Measurements from ENCODE around the gene ZNF239. TPM values are rescaled to one million over a fixed set of nuclear protein-coding genes. Genes with fewer than 3 reads are reported as not detected.
"Not testable (repeated sequence)": the region's sequence is repeated elsewhere in the genome, so short reads cannot be mapped to it uniquely, and the experiment has no call there.

The ZNF239 gene
- total RNA-seq, 2 experiments from 2014 or later = 0.52 to 1.1 TPM

GRCh38 chr10:43598446-43598845, 24.0 kb upstream of the ZNF239 start:
- POLR2A ChIA-PET = no interaction called here

GRCh38 chr10:43596546-43596945, 22.1 kb upstream of the ZNF239 start:
- DNase-seq = no peak
- CTCF ChIA-PET = no interaction called here
- Mint-ChIP-seq H3K36me3 (ENCODE audit: low read depth) (peaks cover 11% of the 10 kb centered on the region), H3K4me3 (no peak overlapping the region), H3K27me3 (ENCODE audit: low read depth) (peaks cover 3% of the 10 kb centered on the region), H3K9me3 (ENCODE audit: insufficient read depth) (peaks cover 19% of the 10 kb centered on the region), H3K27ac (no peak overlapping the region), H3K4me1 (ENCODE audit: low read depth) (peaks cover 35% of the 10 kb centered on the region)
- POLR2A ChIA-PET = no interaction called here
- ATAC-seq = no peak

More at GRCh38 chr10:43598446-43598845, 24.0 kb upstream of the ZNF239 start:
- no peaks in the 10 kb centered on the region for H3K27me3 Mint-ChIP-seq (ENCODE audit: low read depth)
- H3K27ac Mint-ChIP-seq = no peak overlapping the region
- DNase-seq (no peak), ATAC-seq (no peak)
- H3K4me1 Mint-ChIP-seq (ENCODE audit: low read depth) = peaks cover 35% of the 10 kb centered on the region
- CTCF ChIA-PET = no interaction called here
- H3K36me3 Mint-ChIP-seq (ENCODE audit: low read depth) = peaks cover 11% of the 10 kb centered on the region
- peaks cover 12% of the 10 kb centered on the region for H3K9me3 Mint-ChIP-seq (ENCODE audit: insufficient read depth)
- no peak overlapping the region for H3K4me3 Mint-ChIP-seq

- ChIA-PET POLR2A (interaction anchor here (0.6 to 1.5 kb wide), 2 partner anchors 186 kb away, joined by 3 read pairs; partner anchors contain the start of gene HNRNPF), CTCF (interaction anchor here (1.2 to 1.6 kb wide), 2 partner anchors 37 to 716 kb away, joined by 3 read pairs; no protein-coding TSS in a partner anchor)
- DNase-seq (peak; percentile 53), ATAC-seq (peak; percentile 64)
- Mint-ChIP-seq H3K27ac (peak overlapping the region; percentile 85), H3K4me3 (peak overlapping the region; percentile 64), H3K9me3 (ENCODE audit: insufficient read depth) (peaks cover 19% of the 10 kb centered on the region), H3K36me3 (ENCODE audit: low read depth) (peaks cover 11% of the 10 kb centered on the region), H3K27me3 (ENCODE audit: low read depth) (peaks cover 3% of the 10 kb centered on the region), H3K4me1 (ENCODE audit: low read depth) (peaks cover 35% of the 10 kb centered on the region)
These were observed 21.4 kb upstream of the ZNF239 start for GRCh38 chr10:43595739-43596298.

GRCh38 chr10:43594944-43595589, 20.7 kb upstream of the ZNF239 start:
- peak; percentile 89 for ATAC-seq
- H3K27me3 Mint-ChIP-seq (ENCODE audit: low read depth) = peaks cover 3% of the 10 kb centered on the region
- ChIA-PET CTCF (interaction anchor here (1.0 to 1.6 kb wide), 3 partner anchors 38 to 716 kb away, joined by 3 read pairs; partner anchors contain the start of gene ZNF32), POLR2A (interaction anchor here (1.0 to 1.5 kb wide), 3 partner anchors 10 to 185 kb away, joined by 3 to 7 read pairs (median 4); partner anchors contain the start of gene HNRNPF)
- peak overlapping the region; percentile 64 for H3K4me3 Mint-ChIP-seq
- peaks cover 35% of the 10 kb centered on the region for H3K4me1 Mint-ChIP-seq (ENCODE audit: low read depth)
- peak; percentile 64 for DNase-seq
- H3K9me3 Mint-ChIP-seq (ENCODE audit: insufficient read depth) = peaks cover 15% of the 10 kb centered on the region
- peak overlapping the region; percentile 85 for H3K27ac Mint-ChIP-seq
- H3K36me3 Mint-ChIP-seq (ENCODE audit: low read depth) = peaks cover 11% of the 10 kb centered on the region

GRCh38 chr10:43591303-43591904, 17.0 kb upstream of the ZNF239 start:
- CTCF ChIA-PET = no interaction called here
- peaks cover 24% of the 10 kb centered on the region for H3K4me1 Mint-ChIP-seq (ENCODE audit: low read depth)
- no peak for DNase-seq
- no peak for ATAC-seq
- H3K36me3 Mint-ChIP-seq (ENCODE audit: low read depth) = peaks cover 3% of the 10 kb centered on the region
- POLR2A ChIA-PET = no interaction called here
- no peak overlapping the region for H3K27ac Mint-ChIP-seq
- peaks cover 8% of the 10 kb centered on the region for H3K27me3 Mint-ChIP-seq (ENCODE audit: low read depth)
- no peak overlapping the region for H3K4me3 Mint-ChIP-seq
- peaks cover 7% of the 10 kb centered on the region for H3K9me3 Mint-ChIP-seq (ENCODE audit: insufficient read depth)

- H3K27me3 Mint-ChIP-seq (ENCODE audit: low read depth); DNase-seq; H3K36me3 Mint-ChIP-seq (ENCODE audit: low read depth); ATAC-seq; H3K4me1 Mint-ChIP-seq (ENCODE audit: low read depth); H3K9me3 Mint-ChIP-seq (ENCODE audit: insufficient read depth); H3K27ac Mint-ChIP-seq; CTCF ChIA-PET; H3K4me3 Mint-ChIP-seq: not testable (repeated sequence)
- POLR2A ChIA-PET = interaction anchor here (0.6 kb wide), 1 partner anchor 30 kb away, joined by 4 read pairs; no protein-coding TSS in a partner anchor
These were observed 12.3 kb upstream of the ZNF239 start for GRCh38 chr10:43586730-43587115.

GRCh38 chr10:43585981-43586729, 11.7 kb upstream of the ZNF239 start:
- no peaks in the 10 kb centered on the region for H3K36me3 Mint-ChIP-seq (ENCODE audit: low read depth)
- ATAC-seq (no peak), DNase-seq (no peak)
- H3K4me1 Mint-ChIP-seq (ENCODE audit: low read depth) = no peaks in the 10 kb centered on the region
- POLR2A ChIA-PET = interaction anchor here (0.6 kb wide), 1 partner anchor 29 kb away, joined by 4 read pairs; no protein-coding TSS in a partner anchor
- CTCF ChIA-PET = no interaction called here
- H3K4me3 Mint-ChIP-seq = no peak overlapping the region
- H3K27ac Mint-ChIP-seq = no peak overlapping the region
- H3K27me3 Mint-ChIP-seq (ENCODE audit: low read depth) = peaks cover 5% of the 10 kb centered on the region
- H3K9me3 Mint-ChIP-seq (ENCODE audit: insufficient read depth) = peaks cover 4% of the 10 kb centered on the region

- ChIA-PET CTCF (no interaction called here), POLR2A (no interaction called here)
- Mint-ChIP-seq H3K4me1 (ENCODE audit: low read depth) (no peaks in the 10 kb centered on the region), H3K36me3 (ENCODE audit: low read depth) (no peaks in the 10 kb centered on the region), H3K27ac (no peak overlapping the region), H3K4me3 (no peak overlapping the region), H3K27me3 (ENCODE audit: low read depth) (peaks cover 11% of the 10 kb centered on the region), H3K9me3 (ENCODE audit: insufficient read depth) (peaks cover 4% of the 10 kb centered on the region)
- no peak for DNase-seq
- ATAC-seq = no peak
These were observed 10.6 kb upstream of the ZNF239 start for GRCh38 chr10:43585046-43585445.

- peaks cover 3% of the 10 kb centered on the region for H3K36me3 Mint-ChIP-seq (ENCODE audit: low read depth)
- ATAC-seq (no peak), DNase-seq (no peak)
- ChIA-PET CTCF (no interaction called here), POLR2A (no interaction called here)
- H3K27ac Mint-ChIP-seq = no peak overlapping the region
- no peaks in the 10 kb centered on the region for H3K4me1 Mint-ChIP-seq (ENCODE audit: low read depth)
- peaks cover 11% of the 10 kb centered on the region for H3K27me3 Mint-ChIP-seq (ENCODE audit: low read depth)
- H3K4me3 Mint-ChIP-seq = no peak overlapping the region
- H3K9me3 Mint-ChIP-seq (ENCODE audit: insufficient read depth) = peaks cover 4% of the 10 kb centered on the region
These were observed 9.6 kb upstream of the ZNF239 start for GRCh38 chr10:43584051-43584450.

GRCh38 chr10:43576580-43576979, 2.2 kb upstream of the ZNF239 start:
- H3K9me3 Mint-ChIP-seq (ENCODE audit: insufficient read depth) = peaks cover 38% of the 10 kb centered on the region
- H3K4me3 Mint-ChIP-seq = no peak overlapping the region
- H3K27me3 Mint-ChIP-seq (ENCODE audit: low read depth) = peaks cover 5% of the 10 kb centered on the region
- peaks cover 42% of the 10 kb centered on the region for H3K36me3 Mint-ChIP-seq (ENCODE audit: low read depth)
- POLR2A ChIA-PET = no interaction called here
- DNase-seq (no peak), ATAC-seq (no peak)
- peak overlapping the region; percentile 52 for H3K27ac Mint-ChIP-seq
- H3K4me1 Mint-ChIP-seq (ENCODE audit: low read depth) = peaks cover 28% of the 10 kb centered on the region
- CTCF ChIA-PET = no interaction called here

GRCh38 chr10:43576062-43576461, 1.6 kb upstream of the ZNF239 start:
- Mint-ChIP-seq H3K4me1 (ENCODE audit: low read depth) (peaks cover 32% of the 10 kb centered on the region), H3K27me3 (ENCODE audit: low read depth) (peaks cover 5% of the 10 kb centered on the region), H3K4me3 (no peak overlapping the region), H3K27ac (peak overlapping the region; percentile 64), H3K9me3 (ENCODE audit: insufficient read depth) (peaks cover 35% of the 10 kb centered on the region), H3K36me3 (ENCODE audit: low read depth) (peaks cover 42% of the 10 kb centered on the region)
- CTCF ChIA-PET = no interaction called here
- ATAC-seq (no peak), DNase-seq (no peak)
- POLR2A ChIA-PET = no interaction called here

GRCh38 chr10:43574906-43575305, 490 bp upstream of the ZNF239 start:
- no peak for ATAC-seq
- Mint-ChIP-seq H3K4me3 (peak overlapping the region; percentile 51), H3K9me3 (ENCODE audit: insufficient read depth) (peaks cover 41% of the 10 kb centered on the region), H3K27me3 (ENCODE audit: low read depth) (no peaks in the 10 kb centered on the region), H3K27ac (peak overlapping the region; percentile 27), H3K4me1 (ENCODE audit: low read depth) (peaks cover 42% of the 10 kb centered on the region), H3K36me3 (ENCODE audit: low read depth) (peaks cover 42% of the 10 kb centered on the region)
- no peak for DNase-seq
- POLR2A ChIA-PET = no interaction called here
- CTCF ChIA-PET = no interaction called here
